HG03097 (cell line): ENCODE results near the gene SETD4.

ENCODE experiments used
- ATAC-seq: cut with Tn5 transposase; IDR thresholded peaks from one replicate; pipeline ENCODE4 v1.9.1; 2021; ENCODE audit not compliant: unreplicated experiment, low FRiP score

The SETD4 gene

DNA sequence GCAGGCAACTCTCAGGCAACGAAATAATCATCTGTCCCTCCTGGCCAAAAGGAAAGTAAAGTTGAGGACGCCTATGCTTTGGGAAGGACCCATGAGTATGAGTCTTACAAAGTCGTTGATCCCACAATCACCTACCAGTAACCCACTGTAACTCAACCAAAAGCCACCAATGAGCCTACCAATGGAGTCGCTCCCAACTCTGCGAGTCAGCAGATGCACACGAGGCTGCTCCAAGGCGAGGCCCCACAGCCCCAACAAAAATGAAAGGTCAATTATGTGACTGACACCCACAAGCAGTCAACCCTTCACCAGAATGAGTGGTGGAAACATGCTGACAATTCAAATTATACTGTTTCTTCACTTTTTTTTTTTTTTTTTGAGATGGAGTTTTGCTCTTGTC is 12.0 kb downstream of the SETD4 start:
- no peak for ATAC-seq

DNA sequence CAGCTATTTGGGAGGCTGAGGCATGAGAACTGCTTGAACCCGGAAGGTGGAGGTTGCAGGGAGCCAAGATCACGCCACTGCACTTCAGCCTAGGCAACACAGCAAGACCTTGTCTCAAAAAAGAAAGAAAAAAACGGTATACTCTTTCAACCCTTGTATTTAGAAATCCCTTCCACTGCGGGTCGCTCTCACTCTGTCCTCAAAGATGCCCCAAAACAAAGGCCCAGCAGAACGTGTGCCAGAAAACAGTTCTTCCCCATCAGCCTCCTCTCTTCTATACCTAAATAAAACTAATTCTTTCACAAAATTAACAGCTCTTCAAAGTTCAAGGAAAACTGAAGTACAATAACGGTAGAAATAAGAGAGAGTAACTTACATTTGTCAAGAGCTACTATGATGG is 13.2 kb downstream of the SETD4 start:
- ATAC-seq = no peak

DNA sequence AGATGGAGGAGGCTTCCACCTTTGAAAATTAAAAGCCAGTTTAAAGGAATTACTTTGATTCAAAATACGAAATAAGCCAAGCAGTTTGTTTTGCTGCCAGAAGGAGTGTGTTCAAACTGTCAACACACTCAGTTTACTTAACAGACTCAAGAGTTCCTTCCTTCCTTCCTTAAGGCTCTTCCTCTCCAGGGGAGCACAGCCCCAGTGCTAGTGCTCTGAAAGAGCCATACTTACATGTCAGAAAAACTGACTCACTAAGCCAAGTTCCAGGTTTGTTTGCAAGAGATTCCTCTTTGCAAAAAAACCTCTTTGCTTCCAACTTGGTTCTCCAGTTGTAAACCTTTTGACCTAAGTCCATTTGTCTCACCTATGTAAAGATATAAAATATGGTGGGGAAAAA is 14.3 kb downstream of the SETD4 start:
- no peak for ATAC-seq

DNA sequence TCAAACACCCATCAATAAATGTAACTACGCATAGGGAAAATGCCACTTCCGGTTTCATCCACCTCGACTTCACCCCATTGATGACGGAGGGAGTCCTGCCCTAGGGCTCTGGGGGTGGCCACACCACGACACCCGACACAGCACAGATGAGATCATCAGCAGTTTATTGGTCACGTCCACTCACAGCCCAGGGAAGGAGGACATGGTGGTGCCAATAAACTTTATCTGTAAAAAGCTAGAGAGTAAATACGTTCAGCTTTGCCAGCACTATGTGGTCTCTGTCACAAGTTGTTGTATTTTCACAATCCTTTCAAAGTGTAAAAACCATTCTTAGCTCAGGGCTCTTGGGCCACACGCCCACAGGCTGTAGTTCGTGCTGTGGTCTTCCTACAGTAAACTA is 16.3 kb downstream of the SETD4 start:
- no peak for ATAC-seq

DNA sequence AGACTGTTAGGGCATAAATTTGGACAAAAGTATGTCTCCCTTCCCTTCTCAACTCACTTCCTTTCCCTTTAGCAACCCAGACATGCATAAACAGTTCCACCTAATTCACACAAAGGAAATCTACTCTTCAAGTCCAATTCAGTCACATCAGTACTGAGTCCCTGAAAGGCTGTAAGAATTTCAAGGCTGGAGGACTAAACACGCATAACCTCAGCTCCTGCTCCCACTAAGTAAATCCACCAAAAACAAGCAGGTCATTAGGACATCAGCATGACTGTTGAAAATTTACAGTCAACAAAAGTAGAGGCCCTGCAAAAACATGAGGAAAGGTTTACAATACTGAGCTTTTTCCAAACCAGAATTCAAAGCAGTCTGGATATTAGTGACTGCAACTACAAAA is 18.4 kb downstream of the SETD4 start:
- ATAC-seq = no peak

DNA sequence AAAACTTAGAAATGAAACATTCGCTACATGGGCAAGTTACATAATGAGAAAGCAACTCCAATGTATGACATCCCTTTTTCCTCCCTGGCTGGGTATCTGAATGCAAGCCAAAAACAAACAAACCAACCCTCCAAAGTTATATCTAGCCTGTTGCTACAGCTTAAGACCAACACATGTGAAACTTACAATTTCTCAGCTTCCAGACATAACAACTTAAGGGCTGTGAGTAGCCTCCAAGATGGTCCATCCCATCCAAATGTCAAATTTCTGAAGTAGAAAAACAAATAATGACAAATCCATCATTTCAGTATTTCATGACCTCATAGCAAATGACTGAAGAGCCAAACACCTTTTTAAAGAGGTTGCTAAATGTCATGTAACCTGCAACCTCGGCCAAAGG is 19.9 kb downstream of the SETD4 start:
- no peak for ATAC-seq

DNA sequence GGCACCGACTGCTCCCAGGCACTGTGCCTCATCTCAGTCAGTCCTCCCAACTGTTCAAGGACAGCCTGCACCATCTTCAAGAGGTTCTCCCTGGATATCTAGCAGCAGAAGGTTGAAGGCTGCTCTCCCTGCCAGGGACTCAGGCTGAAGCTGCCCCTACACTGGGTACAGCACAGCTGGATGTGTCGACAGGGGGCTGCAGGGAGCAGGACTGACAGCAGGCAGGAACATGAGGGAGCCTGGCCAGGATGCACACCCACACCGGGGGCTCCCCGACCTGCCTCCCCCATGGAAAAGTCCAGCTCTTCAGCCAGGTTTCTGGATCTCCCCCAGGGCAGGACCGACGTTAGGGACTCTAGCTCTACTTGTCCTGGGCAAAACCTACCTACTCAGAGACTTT is 20.5 kb downstream of the SETD4 start:
- no peak for ATAC-seq

DNA sequence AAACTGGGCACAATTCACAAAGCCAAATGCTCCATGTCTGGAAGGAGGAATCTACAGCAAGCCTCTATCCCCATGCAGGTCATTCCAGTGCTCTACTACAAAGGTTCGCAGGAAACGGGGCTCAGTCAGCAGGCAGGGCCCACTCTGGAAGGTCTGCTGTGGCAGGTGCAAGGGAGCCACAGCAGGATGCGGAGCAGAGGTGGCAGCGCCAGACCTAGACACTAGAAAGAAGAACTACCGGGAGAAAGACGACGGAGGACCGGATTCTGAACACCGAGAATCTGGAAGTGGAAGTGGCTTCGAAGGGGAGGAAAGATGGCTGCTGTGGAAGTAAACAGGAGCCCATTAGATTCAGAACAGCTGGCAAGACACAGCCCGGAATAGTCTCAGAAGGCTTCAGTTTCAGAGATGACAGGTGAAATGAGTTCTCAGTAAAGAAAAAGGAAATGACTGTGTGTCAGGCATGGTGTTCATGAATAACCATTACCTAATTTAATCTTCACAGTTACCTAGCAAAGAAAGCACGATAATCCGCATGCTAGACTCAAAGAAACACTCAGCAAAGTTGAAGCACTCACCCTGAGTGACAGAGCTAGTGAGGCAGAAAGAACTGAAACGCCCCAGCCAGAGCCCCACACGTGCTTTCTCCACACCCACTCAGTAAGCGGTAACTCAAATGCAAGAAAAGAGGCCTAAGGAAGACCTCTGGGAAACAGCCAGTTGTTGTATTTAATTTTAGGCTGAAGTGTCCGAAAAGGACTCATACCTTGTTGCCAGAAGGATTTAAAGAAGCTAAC is 21.4 kb downstream of the SETD4 start:
- no peak for ATAC-seq

DNA sequence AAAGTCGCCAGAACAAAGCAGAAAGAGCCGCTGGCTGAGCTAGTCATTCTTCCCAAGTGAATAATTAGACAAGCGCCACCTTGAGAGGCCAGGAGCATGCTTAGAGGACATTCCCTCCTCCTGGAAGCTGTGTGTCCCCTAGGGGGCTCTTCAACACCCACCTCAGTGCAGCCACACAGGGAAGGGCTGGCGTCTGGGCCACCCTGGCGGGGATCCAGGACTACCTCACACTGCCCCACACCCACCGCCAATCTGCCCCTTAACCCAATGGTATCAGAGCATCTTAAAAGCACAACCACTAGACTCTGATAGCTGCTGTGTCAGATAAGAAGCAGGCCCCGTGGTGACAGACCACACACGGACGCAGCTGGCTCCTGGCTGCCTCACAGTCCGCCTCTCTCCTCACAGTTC is 24.9 kb downstream of the SETD4 start:
- ATAC-seq = no peak

DNA sequence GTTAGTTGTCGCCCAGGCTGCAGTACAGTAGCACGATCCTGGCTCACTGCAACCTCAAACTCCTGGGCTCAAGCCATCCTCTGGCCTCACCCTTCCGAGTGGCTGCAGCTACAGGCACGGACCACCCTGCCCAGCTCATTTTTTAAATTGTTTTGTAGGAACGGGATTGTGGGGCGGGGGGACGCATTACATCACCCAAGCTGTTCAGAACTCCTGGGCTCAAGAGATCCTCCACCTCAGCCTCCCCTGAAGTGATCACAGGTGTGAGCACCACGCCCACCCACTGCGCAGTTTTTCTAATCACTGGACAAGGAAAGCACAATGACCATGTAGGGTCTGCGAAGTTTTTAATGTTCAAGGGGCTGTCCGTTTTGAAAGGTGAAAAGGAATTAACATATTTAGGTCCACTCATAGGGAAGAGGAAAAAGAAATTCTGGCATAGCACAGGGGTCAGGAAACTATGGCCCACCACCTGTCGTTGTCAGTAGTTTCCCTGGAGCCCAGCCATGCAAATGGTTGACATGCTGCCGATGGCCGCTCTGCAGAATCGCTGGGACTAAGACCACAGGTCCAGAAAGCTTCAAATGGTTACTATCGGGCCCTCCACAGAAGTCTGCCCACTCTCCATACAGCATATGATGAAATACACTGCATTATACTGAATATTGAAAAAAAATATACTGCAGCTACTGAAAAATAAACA is 26.0 kb downstream of the SETD4 start:
- ATAC-seq = no peak

DNA sequence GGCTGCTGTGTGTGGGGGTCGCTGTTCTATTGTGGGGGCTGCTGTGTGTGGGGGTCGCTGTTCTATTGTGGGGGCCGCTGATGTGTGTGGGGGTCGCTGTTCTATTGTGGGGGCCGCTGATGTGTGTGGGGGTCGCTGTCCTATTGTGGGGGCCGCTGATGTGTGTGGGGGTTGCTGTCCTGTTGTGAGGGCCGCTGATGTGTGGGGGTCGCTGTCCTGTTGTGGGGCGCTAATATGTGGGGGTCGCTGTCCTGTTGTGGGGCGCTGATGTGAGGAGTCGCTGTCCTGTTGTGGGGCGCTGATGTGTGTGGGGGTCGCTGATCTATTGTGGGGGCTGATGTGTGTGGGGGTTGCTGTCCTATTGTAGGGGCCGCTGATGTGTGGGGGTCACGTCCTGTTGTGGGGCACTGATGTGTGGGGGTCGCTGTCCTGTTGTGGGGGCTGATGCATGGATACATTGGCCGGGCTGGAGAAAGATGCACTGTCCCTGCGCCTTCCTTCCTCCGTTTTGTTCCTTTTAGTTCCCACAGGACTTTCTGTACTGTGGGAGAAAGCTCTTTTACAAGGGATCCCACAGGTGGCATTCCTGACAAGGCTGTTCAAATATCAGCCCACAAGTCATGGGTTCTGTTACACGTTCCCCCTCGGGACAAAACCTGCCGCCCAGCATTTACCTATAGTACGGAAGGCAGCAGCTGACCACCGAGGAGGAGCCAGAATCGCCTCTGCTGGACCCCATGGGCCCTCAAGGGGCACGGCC is 27.5 kb downstream of the SETD4 start:
- no peak for ATAC-seq

DNA sequence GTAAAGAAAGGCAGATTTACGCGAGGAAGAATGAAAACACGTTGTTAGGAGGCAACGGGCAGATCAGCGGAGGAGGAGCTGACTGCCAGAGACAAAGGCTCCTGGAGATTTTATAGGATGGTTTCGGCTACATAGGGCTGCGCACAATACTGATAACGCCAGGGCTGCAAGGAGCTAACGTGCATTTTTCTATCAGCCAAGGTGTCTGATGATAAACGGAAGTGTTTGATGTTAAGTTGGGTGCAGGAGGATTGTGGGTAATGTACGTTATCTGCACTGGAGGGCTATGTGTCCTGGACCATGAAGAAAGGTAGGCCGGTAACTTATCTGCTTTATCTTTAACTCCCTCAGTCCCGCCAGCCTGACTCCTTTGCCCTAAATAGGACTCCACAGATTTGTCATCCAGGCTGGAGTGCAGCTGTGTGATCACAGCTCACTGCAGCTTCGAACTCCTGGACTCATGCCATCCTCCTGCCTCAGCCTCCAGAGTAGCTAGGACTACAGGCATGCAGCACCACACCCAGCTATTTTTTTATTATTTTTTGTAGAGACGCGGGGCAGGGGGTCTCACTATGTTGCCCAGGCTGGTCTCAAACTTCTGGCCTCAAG is 29.6 kb downstream of the SETD4 start:
- ATAC-seq = no peak

DNA sequence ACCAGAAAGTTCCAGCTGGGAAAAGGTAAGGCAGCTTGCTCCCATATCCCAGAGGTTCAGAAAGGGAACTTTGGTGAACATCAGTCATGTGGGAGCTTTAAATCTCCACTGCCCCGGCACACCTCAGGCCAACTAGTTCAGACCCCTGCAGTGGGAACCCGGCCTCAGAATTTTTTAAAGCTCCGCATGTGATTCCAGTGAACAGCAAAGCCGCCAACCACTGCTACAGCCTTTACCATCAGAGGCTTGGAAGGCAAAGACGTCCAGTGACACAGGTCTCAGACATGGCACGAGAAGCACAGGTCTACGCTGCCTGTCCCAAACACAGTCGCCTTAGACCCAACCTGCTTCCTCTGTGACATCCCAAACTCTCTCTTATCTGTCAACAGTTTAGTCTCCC is 31.0 kb downstream of the SETD4 start:
- ATAC-seq = no peak

DNA sequence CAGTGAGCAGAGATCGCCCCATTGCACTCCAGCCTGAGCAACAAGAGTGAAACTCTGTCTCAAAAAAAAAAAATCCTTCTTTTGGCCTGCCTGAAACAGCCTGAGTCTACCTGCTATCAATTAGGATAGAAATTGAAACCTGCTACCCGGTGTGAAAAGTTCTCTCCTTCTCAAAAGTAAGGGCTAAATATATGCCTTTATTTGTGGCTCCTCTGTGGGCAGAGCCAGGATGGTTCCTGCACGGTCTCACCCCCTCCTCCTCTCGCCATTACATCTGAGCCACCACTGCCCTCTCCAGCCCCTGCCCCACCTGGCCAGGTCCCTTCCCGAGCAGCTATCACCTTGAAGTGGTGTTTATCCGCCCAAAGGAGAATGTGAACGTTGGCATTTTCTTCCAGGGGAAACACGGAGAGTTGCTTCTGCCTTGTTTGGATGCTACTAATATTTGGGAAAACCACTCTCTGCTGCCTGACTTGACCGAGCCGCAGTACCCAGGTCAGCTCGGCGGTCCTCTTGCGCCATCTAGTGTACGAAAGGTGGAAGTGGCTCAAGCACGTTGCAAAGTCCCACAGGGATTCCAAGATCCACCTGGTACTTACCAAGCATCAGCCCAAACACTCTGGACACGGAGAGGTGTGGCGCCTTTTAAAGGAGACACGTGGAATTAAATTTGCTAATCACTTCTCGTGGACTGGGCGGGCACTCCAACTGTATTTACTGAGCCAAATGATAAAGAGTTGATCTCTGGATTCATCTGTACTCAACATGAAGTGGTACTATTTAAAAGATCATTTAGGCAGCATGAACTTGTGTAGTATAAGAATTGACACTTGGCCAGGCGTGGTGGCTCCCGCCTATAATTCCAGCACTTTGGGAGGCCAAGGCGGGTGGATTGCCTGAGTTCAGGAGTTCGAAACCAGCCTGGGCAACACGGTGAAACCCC is 31.9 kb downstream of the SETD4 start:
- no peak for ATAC-seq

DNA sequence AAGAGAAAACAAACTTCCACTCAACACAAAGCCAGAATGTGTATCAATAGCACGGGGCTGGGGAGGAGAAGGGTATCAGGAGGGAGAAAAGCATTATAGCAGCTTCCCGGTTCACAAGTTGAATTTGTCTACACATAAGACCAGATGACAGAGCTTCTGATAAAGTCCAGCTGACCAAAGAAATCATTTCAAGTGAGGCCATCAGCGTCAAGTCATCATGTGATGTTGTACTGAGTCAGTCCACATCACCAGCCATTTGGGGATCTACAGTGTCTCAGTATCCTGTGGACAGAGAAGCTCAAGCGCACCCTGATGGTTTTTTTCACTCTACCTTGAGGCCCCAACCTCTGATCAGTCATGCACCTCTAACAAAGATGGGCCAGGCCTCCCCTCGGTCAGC is 33.0 kb downstream of the SETD4 start:
- no peak for ATAC-seq

DNA sequence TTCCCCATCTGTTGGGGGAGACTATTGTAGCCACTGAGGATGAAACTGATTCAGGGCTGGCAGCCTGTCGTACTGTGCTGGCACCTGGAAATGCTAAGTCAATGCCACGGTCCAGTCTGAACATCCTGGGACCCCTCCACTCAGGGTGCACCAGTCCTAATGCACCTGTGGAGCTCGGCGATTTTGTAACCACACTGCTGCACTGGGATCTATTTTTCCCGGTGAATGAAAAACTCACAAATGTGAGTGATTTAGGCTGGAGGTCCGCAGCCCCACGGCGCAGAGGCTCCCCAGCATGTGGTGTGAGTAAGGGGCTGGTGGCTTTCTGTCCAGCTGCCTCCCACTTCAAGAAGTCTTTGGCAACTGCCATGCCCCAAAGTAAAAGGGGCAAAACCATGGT is 35.5 kb downstream of the SETD4 start:
- ATAC-seq = no peak

DNA sequence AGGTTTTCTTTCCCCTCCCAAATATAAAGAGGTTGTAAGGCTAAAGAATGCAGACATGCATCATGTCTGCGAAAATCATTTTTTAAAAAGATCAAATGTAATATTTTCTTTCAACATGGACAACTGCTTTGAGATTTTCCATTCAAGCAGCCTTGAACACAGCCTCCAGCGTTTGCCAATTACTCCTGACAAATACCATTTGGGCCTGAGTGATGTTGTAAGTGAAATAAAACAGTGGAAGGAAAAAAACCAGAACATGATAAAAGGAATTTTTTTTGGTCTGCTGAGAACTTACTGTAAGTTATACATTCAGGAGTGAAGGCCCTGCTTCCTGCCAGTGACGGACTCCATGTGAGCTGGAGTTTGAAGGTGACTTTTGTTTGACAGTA is 37.2 kb downstream of the SETD4 start:
- no peak for ATAC-seq

DNA sequence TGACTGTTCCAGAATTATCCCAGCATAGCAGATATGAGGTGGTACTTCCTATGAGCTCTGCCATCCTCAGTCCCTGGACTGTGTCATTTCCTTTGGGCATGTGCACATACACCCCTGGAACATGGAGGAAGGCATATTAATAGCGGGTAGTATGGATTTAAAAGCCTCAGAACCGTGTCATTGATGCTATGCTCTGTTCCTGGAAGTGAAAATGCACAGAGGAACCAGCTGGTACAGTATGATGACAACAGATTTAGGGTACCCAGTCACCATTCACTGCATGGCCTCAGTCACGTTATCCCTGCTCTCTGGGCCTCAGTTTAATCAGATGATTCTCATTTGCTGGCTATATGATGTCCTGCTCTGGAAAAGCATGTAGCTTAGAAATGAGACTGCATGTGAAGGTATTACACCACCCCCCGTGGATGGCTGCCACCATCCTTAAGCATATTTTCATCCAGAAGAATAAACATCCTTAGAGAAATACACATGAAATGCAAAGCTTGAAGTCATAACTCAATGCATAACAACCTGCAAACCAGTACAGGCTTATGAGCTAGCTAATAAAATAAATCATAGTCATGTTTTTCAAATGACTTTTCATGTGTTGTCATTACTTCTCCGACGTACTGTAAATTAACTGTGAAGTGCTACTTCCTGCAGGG is 37.8 kb downstream of the SETD4 start:
- no peak for ATAC-seq

DNA sequence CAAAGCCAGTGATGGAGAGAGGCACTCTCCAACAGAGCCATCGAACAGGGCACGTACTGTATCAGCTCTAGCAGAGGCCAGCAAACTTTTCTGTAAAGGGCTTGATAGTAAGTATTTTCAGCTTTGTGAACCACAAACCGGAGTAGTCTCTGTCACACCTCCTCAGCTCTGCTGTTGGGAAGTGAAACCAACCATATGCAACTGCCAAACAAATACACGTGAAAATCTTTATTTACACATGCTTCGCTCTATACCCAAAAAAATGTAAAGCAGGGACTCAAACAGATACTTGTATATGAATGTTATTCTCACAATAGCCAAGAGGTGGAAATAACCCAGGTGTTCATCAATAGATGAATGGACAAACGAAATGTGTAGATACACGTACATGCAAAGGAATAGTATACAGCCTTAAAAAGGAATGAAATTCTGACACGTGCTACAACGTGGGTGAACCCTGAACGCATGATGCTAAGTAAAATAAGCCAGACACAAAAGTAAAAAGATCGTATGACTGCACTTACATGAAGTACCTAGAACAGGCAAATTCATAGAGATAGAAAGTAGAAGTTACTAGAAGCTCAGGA is 39.0 kb downstream of the SETD4 start:
- no peak for ATAC-seq
